ENCODE results near the gene SERPINA3. TPM values are rescaled to one million over a fixed set of nuclear protein-coding genes. Genes with fewer than 3 reads are reported as not detected.

SERPINA3 gene
- total and polyA plus RNA-seq, 2 of the 8 experiments (the other 6 are each of a cell fraction or from before 2014, with no cell fraction given) = not detected

DNA sequence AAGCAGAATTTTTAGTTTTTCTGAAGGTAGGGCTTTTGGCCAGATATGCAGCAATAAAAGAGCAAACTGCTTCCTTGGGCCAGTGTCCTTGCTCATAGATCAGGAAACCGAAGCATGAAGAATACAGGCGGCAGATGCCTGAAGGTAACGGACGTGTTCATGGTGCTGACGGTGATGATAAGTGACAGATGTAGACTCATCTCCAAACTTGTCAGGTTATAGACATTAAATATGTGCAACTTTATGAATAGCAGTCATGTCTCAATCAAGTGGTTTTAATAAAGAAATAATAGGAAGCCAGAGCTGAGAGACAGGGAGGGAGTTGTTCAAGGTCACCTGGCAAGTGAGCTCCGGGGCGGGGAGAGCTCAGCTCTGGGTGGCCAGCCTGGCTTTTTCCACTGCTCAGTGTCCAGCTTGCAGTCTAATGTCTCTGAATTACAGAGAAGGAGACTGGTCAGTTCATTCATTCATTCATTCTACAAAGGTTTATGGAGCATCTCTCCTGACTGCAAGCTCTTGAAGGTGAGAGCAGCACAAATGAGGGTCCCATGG lies 29.9 kb upstream of the SERPINA3 start (continued):
- no peak for TF ChIP-seq CBX5 (IDR thresholded peaks at IDR 0.05; ENCODE audit: low read depth, low read length)
- no peak for TF ChIP-seq RBBP5 (IDR thresholded peaks at IDR 0.05; ENCODE audit: borderline replicate concordance, low read depth, low read length)
- no peak for TF ChIP-seq CTCF (IDR thresholded peaks at IDR 0.05; ENCODE audit: control extremely low read depth in 1 of 3, insufficient read depth in 1 of 3, low read depth in 1 of 3, low read length in 3 of 3)
- no peak for TF ChIP-seq TBP (IDR thresholded peaks at IDR 0.05; ENCODE audit: low read depth, low read length)
